ENCODE measurements around the gene EYS.

- no peak for TF ChIP-seq CTCF (conservative IDR thresholded peaks at IDR 0.05)
- TF ChIP-seq ZFX (IDR thresholded peaks at IDR 0.05), result no peak
Measured at GRCh38 chr6:63774961-63775360, 1932.1 kb downstream of the EYS start.

Measured in C4-2B (cell line).